ENCODE data around the gene FXYD1. TPM values are rescaled to one million over a fixed set of nuclear protein-coding genes. Genes with fewer than 3 reads are reported as not detected.

Gene FXYD1
- 2.9 to 7.8 TPM (median 7.1 TPM) in 3 replicates for total RNA-seq
- long read RNA-seq, partial matches to known transcripts = 1 of 5 reads
- long read RNA-seq, other reads (novel, unspliced or antisense) = 1 of 5 reads

- TF ChIP-seq, protein P1, sequence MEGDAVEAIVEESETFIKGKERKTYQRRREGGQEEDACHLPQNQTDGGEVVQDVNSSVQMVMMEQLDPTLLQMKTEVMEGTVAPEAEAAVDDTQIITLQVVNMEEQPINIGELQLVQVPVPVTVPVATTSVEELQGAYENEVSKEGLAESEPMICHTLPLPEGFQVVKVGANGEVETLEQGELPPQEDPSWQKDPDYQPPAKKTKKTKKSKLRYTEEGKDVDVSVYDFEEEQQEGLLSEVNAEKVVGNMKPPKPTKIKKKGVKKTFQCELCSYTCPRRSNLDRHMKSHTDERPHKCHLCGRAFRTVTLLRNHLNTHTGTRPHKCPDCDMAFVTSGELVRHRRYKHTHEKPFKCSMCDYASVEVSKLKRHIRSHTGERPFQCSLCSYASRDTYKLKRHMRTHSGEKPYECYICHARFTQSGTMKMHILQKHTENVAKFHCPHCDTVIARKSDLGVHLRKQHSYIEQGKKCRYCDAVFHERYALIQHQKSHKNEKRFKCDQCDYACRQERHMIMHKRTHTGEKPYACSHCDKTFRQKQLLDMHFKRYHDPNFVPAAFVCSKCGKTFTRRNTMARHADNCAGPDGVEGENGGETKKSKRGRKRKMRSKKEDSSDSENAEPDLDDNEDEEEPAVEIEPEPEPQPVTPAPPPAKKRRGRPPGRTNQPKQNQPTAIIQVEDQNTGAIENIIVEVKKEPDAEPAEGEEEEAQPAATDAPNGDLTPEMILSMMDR (IDR thresholded peaks at IDR 0.05) = no peak
- Mint-ChIP-seq H3K36me3 (ENCODE audit: low read depth) (no peaks in the 10 kb centered on the region), H3K27ac (ENCODE audit: unreplicated experiment) (peak within 1 kb of the TSS; percentile 82), H3K9me3 (ENCODE audit: low read depth) (no peaks in the 10 kb centered on the region), H3K27me3 (ENCODE audit: low read depth) (peaks cover 15% of the 10 kb centered on the region), H3K4me3 (ENCODE audit: unreplicated experiment) (peak within 1 kb of the TSS; percentile 65), H3K4me1 (ENCODE audit: low read depth) (peaks cover 45% of the 10 kb centered on the region)
- no peak for DNase-seq (ENCODE audit: low spot score)
Observed at GRCh38 chr19:35138305-35138892, at the start of gene FXYD1. TSS of gene FXYD1 (plus strand) at chr19:35138824. CDS start at chr19:35140080, 1,256 bp downstream.

GRCh38 chr19:35089554-35089953 is 49.1 kb upstream of the FXYD1 start:
- H3K4me1 Mint-ChIP-seq (ENCODE audit: low read depth) = peaks cover 9% of the 10 kb centered on the region
- no peak overlapping the region for H3K27ac Mint-ChIP-seq (ENCODE audit: unreplicated experiment)
- no peaks in the 10 kb centered on the region for H3K27me3 Mint-ChIP-seq (ENCODE audit: low read depth)
- TF ChIP-seq, protein P1 (IDR thresholded peaks at IDR 0.05) = no peak
- H3K9me3 Mint-ChIP-seq (ENCODE audit: low read depth) = no peaks in the 10 kb centered on the region
- DNase-seq (ENCODE audit: low spot score) = no peak
- no peaks in the 10 kb centered on the region for H3K36me3 Mint-ChIP-seq (ENCODE audit: low read depth)
- no peak overlapping the region for H3K4me3 Mint-ChIP-seq (ENCODE audit: unreplicated experiment)

DNA sequence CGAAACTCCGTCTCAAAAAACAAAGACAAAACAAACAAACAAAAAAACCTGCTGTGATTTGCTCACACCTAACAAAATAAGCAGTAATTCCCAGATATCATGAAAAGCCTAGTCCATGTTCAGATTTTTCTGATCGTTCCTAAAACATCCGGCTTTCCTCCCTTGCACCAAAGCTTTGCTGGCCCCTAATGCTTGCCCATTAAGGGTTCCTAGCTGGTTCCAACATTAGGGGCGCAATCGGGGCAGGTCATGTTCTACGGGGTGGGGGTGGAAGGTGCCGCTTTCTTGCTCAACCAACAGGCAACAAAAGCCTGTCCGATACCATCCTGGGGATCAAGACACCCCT is 48.5 kb upstream of the FXYD1 start:
- Mint-ChIP-seq H3K27ac (ENCODE audit: unreplicated experiment) (no peak overlapping the region), H3K4me3 (ENCODE audit: unreplicated experiment) (no peak overlapping the region), H3K36me3 (ENCODE audit: low read depth) (no peaks in the 10 kb centered on the region), H3K4me1 (ENCODE audit: low read depth) (peaks cover 9% of the 10 kb centered on the region), H3K27me3 (ENCODE audit: low read depth) (no peaks in the 10 kb centered on the region), H3K9me3 (ENCODE audit: low read depth) (no peaks in the 10 kb centered on the region)
- no peak for DNase-seq (ENCODE audit: low spot score)
- TF ChIP-seq, protein P1 (IDR thresholded peaks at IDR 0.05) = no peak

- TF ChIP-seq, protein P1 (IDR thresholded peaks at IDR 0.05) = peak; percentile 81
- Mint-ChIP-seq H3K36me3 (ENCODE audit: low read depth) (no peaks in the 10 kb centered on the region), H3K4me1 (ENCODE audit: low read depth) (peaks cover 9% of the 10 kb centered on the region), H3K4me3 (ENCODE audit: unreplicated experiment) (no peak overlapping the region), H3K27me3 (ENCODE audit: low read depth) (no peaks in the 10 kb centered on the region), H3K9me3 (ENCODE audit: low read depth) (no peaks in the 10 kb centered on the region), H3K27ac (ENCODE audit: unreplicated experiment) (no peak overlapping the region)
- no peak for DNase-seq (ENCODE audit: low spot score)
Observed at GRCh38 chr19:35090506-35091214, 48.0 kb upstream of the FXYD1 start.

DNA sequence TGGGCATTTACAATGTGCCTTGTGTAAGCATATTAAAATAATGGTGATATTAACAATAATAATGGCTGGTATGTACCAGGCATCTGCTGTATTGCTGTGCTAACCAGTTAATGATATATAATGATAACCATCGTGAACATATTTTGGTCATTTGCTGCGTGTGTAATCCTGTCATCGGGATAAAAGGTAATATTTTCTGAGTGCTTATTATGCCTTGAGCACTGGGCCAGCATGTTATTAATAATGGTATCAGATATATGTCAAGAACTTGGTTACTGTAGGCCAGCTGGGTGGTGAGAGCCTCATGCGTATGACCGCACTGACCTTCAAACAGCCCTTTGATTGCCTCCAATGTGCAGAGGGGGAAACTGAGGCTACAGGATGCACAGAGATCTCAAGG is 45.2 kb upstream of the FXYD1 start:
- Mint-ChIP-seq H3K27ac (ENCODE audit: unreplicated experiment) (no peak overlapping the region), H3K4me1 (ENCODE audit: low read depth) (peaks cover 5% of the 10 kb centered on the region), H3K4me3 (ENCODE audit: unreplicated experiment) (no peak overlapping the region), H3K36me3 (ENCODE audit: low read depth) (no peaks in the 10 kb centered on the region), H3K27me3 (ENCODE audit: low read depth) (no peaks in the 10 kb centered on the region), H3K9me3 (ENCODE audit: low read depth) (no peaks in the 10 kb centered on the region)
- no peak for DNase-seq (ENCODE audit: low spot score)
- TF ChIP-seq, protein P1 (IDR thresholded peaks at IDR 0.05) = no peak

Data from chondrocyte (in vitro differentiated cells).